ENCODE data around the gene NUFIP1.

DNA sequence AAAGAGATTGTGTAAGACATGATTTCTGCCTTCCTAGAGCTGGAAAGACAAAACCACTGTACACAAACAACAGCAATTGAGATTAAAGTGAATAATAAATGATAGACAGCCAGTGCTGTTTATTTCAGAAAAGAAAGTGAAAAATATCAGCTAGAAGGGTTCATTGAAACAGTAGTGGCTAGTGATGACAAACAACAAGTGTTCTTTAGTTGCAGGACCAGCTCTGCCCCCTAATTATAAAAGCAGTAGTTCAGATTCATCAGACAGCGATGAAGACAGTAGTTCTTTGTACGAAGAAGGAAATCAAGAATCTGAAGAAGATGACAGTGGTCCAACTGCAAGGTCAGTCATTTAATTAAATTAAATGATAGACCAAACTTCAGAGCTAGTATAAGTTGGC lies 14.8 kb upstream of the NUFIP1 start:
- no peak for TF ChIP-seq BHLHE40 (IDR thresholded peaks at IDR 0.05; ENCODE audit: borderline replicate concordance)
- TF ChIP-seq ZNF384 (IDR thresholded peaks at IDR 0.05), result no peak
- TF ChIP-seq FOXA1 (IDR thresholded peaks at IDR 0.05), result no peak
- no peak for TF ChIP-seq ARNT (IDR thresholded peaks at IDR 0.05)
- TF ChIP-seq LEF1 (IDR thresholded peaks at IDR 0.05; ENCODE audit: borderline replicate concordance), result no peak
- TF ChIP-seq HDGF (IDR thresholded peaks at IDR 0.05; ENCODE audit: borderline replicate concordance), result no peak
- TF ChIP-seq FOXM1 (IDR thresholded peaks at IDR 0.05; ENCODE audit: borderline replicate concordance), result no peak
- TF ChIP-seq SP1 (IDR thresholded peaks at IDR 0.05), result no peak
- TF ChIP-seq TARDBP (IDR thresholded peaks at IDR 0.05), result no peak
- TF ChIP-seq L3MBTL2 (conservative IDR thresholded peaks at IDR 0.05), result no peak
- no peak for TF ChIP-seq CTBP1 (IDR thresholded peaks at IDR 0.05; ENCODE audit: borderline replicate concordance)
- no peak for TF ChIP-seq PKNOX1 (IDR thresholded peaks at IDR 0.05)
